ENCODE results near the gene PSMC3. TPM values are rescaled to one million over a fixed set of nuclear protein-coding genes. Genes with fewer than 3 reads are reported as not detected.

PSMC3 gene
- total RNA-seq, 1 donor from 2014 or later: 130 TPM

GRCh38 chr11:47394322-47395222, 31.7 kb downstream of the PSMC3 start:
- no peaks in the 10 kb centered on the region for H3K9me3 Mint-ChIP-seq (ENCODE audit: unreplicated experiment)
- DNase-seq (ENCODE audit: low read depth): no peak
- H3K36me3 ChIP-seq (ENCODE audit: insufficient read depth, low read length): no peaks in the 10 kb centered on the region
- no peak overlapping the region for H3K27ac Mint-ChIP-seq (ENCODE audit: unreplicated experiment)
- H3K9ac ChIP-seq (ENCODE audit: low read length): peak overlapping the region; percentile 31
- no peak overlapping the region for H3K4me2 ChIP-seq (ENCODE audit: low read length)
- H3K4me3 Mint-ChIP-seq (ENCODE audit: unreplicated experiment): no peak overlapping the region
- H4K20me1 ChIP-seq (ENCODE audit: insufficient read depth, low read length): no peaks in the 10 kb centered on the region
- TF ChIP-seq CTCF (IDR thresholded peaks at IDR 0.05; ENCODE audit: insufficient read depth, low read depth, low read length): no peak
- TF ChIP-seq EZH2 (IDR thresholded peaks at IDR 0.05; ENCODE audit: insufficient read depth, low read length): no peak
- no peak overlapping the region for H3K4me3 ChIP-seq (ENCODE audit: insufficient read depth, low read depth, low read length)
- peak overlapping the region; percentile 56 for H2AFZ ChIP-seq (ENCODE audit: low read depth, low read length)
- FAIRE-seq: no peak
- peak overlapping the region; percentile 42 for H3K27ac ChIP-seq (ENCODE audit: low read depth, low read length)
- no peaks in the 10 kb centered on the region for H3K36me3 Mint-ChIP-seq (ENCODE audit: low read depth, unreplicated experiment)
- no peaks in the 10 kb centered on the region for H3K9me3 ChIP-seq (ENCODE audit: insufficient read depth, low read depth, low read length)
- H3K27me3 ChIP-seq (ENCODE audit: insufficient read depth, low read length): no peaks in the 10 kb centered on the region
- peaks cover 17% of the 10 kb centered on the region for H3K4me1 Mint-ChIP-seq (ENCODE audit: low read depth, unreplicated experiment)
- no peaks in the 10 kb centered on the region for H3K27me3 Mint-ChIP-seq (ENCODE audit: low read depth, unreplicated experiment)
- H3K4me1 ChIP-seq (ENCODE audit: insufficient read depth, low read length): peaks cover 6% of the 10 kb centered on the region
- H3K79me2 ChIP-seq (ENCODE audit: insufficient read depth, low read length): no peaks in the 10 kb centered on the region

- Mint-ChIP-seq H3K9me3 (ENCODE audit: unreplicated experiment) (no peaks in the 10 kb centered on the region), H3K4me1 (ENCODE audit: low read depth, unreplicated experiment) (peaks cover 17% of the 10 kb centered on the region), H3K4me3 (ENCODE audit: unreplicated experiment) (no peak overlapping the region), H3K27ac (ENCODE audit: unreplicated experiment) (peak overlapping the region; percentile 80), H3K27me3 (ENCODE audit: low read depth, unreplicated experiment) (no peaks in the 10 kb centered on the region), H3K36me3 (ENCODE audit: low read depth, unreplicated experiment) (no peaks in the 10 kb centered on the region)
- Histone ChIP-seq H3K27me3 (ENCODE audit: insufficient read depth, low read length) (no peaks in the 10 kb centered on the region), H2AFZ (ENCODE audit: low read depth, low read length) (no peak overlapping the region), H3K27ac (ENCODE audit: low read depth, low read length) (no peak overlapping the region), H3K4me3 (ENCODE audit: insufficient read depth, low read depth, low read length) (no peak overlapping the region), H3K4me2 (ENCODE audit: low read length) (no peak overlapping the region), H3K9ac (ENCODE audit: low read length) (no peak overlapping the region), H3K4me1 (ENCODE audit: insufficient read depth, low read length) (peaks cover 6% of the 10 kb centered on the region), H3K79me2 (ENCODE audit: insufficient read depth, low read length) (no peaks in the 10 kb centered on the region), H4K20me1 (ENCODE audit: insufficient read depth, low read length) (no peaks in the 10 kb centered on the region), H3K9me3 (ENCODE audit: insufficient read depth, low read depth, low read length) (no peaks in the 10 kb centered on the region), H3K36me3 (ENCODE audit: insufficient read depth, low read length) (no peaks in the 10 kb centered on the region)
- FAIRE-seq (no peak), DNase-seq (ENCODE audit: low read depth) (no peak)
- TF ChIP-seq EZH2 (IDR thresholded peaks at IDR 0.05; ENCODE audit: insufficient read depth, low read length) (no peak), CTCF (IDR thresholded peaks at IDR 0.05; ENCODE audit: insufficient read depth, low read depth, low read length) (no peak)
These were observed 32.3 kb downstream of the PSMC3 start for GRCh38 chr11:47394050-47394321.

All from astrocyte (in vitro differentiated cells and primary cell).